Mesothelial cell of epicardium (in vitro differentiated cells): ENCODE data around the gene CEBPZ. TPM values are rescaled to one million over a fixed set of nuclear protein-coding genes. Genes with fewer than 3 reads are reported as not detected.
"Not testable (repeated sequence)": the region's sequence is repeated elsewhere in the genome, so short reads cannot be mapped to it uniquely, and the experiment has no call there.

Source experiments
- DNase-seq, 2 experiments: peaks; one replicate each; pipeline ENCODE4 v3.0.0; 2021; ENCODE audit warnings: low spot score in 2 of 2; ENCODE audit not compliant: unreplicated experiment in 2 of 2
- H3K27ac Mint-ChIP-seq: 2 replicates; pipeline ENCODE4 v1.8.0; 2021; ENCODE audit warnings: mixed read lengths
- H3K27me3 Mint-ChIP-seq: 2 replicates; pipeline ENCODE4 v1.8.0; 2021; ENCODE audit warnings: low read depth, mixed read lengths
- H3K36me3 Mint-ChIP-seq: 2 replicates; pipeline ENCODE4 v1.8.0; 2021; ENCODE audit warnings: mixed read lengths
- H3K4me1 Mint-ChIP-seq: 2 replicates; pipeline ENCODE4 v1.8.0; 2021; ENCODE audit warnings: mixed read lengths
- H3K4me3 Mint-ChIP-seq: 2 replicates; pipeline ENCODE4 v1.8.0; 2021; ENCODE audit warnings: mild to moderate bottlenecking, moderate library complexity, mixed read lengths
- H3K9me3 Mint-ChIP-seq: 2 replicates; pipeline ENCODE4 v1.8.0; 2021; ENCODE audit warnings: mixed read lengths
- total RNA-seq: library from RNA; stranded (reverse); gene quantifications from 3 replicates; pipeline ENCODE4 v1.2.1, GENCODE V29; 2021
- TF ChIP-seq, protein P1 (sequence below): fragments of 200-600 bp; sonication (generic); IDR thresholded peaks from one replicate; pipeline ENCODE4 v1.5.0; 2021; ENCODE audit warnings: antibody characterized with exemption; ENCODE audit not compliant: unreplicated experiment

CEBPZ gene
- total RNA-seq, 1 donor from 2014 or later: 41.1 TPM

DNA sequence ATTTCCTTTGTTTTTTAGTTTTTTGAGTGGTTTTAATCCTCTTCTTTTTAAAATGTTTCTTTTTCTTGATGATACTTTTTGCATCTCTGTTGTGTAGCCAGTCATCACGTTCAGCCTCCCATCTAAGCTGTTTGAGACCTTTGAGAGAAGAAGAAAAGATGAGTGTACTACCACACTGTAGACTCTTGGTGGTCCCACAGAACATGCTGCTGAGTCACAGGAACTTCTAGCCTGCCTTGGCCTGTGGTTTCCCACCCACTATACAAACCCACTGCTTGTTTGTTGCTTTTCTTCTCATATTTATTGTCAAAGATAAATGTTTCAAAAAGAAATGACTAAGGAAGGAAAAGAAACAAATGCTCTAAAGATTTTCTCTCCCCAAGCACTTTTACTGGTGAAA, 29.6 kb downstream of the CEBPZ start:
- TF ChIP-seq, protein P1, sequence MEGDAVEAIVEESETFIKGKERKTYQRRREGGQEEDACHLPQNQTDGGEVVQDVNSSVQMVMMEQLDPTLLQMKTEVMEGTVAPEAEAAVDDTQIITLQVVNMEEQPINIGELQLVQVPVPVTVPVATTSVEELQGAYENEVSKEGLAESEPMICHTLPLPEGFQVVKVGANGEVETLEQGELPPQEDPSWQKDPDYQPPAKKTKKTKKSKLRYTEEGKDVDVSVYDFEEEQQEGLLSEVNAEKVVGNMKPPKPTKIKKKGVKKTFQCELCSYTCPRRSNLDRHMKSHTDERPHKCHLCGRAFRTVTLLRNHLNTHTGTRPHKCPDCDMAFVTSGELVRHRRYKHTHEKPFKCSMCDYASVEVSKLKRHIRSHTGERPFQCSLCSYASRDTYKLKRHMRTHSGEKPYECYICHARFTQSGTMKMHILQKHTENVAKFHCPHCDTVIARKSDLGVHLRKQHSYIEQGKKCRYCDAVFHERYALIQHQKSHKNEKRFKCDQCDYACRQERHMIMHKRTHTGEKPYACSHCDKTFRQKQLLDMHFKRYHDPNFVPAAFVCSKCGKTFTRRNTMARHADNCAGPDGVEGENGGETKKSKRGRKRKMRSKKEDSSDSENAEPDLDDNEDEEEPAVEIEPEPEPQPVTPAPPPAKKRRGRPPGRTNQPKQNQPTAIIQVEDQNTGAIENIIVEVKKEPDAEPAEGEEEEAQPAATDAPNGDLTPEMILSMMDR: no peak
- Mint-ChIP-seq H3K36me3 (peaks cover 40% of the 10 kb centered on the region), H3K4me1 (no peaks in the 10 kb centered on the region), H3K9me3 (peaks cover 7% of the 10 kb centered on the region), H3K4me3 (no peak overlapping the region), H3K27me3 (no peaks in the 10 kb centered on the region), H3K27ac (no peak overlapping the region)
- no peak for DNase-seq

DNA sequence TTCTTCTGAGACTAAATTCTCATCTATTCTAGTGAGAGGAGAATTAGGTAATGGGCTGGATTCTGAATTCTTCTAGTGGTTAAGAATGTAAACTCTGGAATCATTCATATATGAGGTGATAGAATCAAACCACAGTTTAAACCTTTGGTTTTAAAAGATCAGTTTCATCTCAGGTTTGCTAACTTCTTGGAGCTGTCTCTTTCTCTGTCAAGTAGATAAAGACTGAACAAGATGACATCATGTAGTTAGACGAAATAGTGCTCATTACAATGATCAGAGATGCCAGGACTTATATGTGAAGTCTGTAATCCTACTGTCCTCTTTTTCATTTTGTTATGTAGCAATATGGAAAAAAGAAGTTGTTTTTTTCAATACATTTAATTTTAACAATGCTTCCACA, 30.2 kb downstream of the CEBPZ start:
- TF ChIP-seq, protein P1: no peak
- Mint-ChIP-seq H3K27me3 (no peaks in the 10 kb centered on the region), H3K36me3 (peaks cover 37% of the 10 kb centered on the region), H3K4me3 (no peak overlapping the region), H3K4me1 (no peaks in the 10 kb centered on the region), H3K27ac (no peak overlapping the region), H3K9me3 (peaks cover 7% of the 10 kb centered on the region)
- DNase-seq: no peak

DNA sequence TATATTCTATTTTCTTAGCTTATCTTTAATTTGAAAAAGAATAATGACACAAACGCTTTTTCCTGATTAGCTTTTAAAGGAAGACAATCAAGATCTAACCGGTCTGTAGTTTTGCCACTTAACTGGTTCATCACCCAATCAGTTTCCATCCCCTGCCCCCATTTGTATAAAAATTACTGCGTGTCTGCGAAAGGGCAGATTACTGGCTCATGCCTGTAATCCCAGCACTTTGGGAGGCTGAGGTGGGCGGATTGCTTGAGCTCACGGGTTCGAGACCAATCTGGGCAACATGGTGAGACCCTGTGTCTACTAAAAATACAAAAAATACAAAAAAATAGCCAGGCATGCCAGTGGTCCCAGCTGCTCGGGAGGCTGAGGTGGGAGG, 32.7 kb downstream of the CEBPZ start:
- no peak overlapping the region for H3K4me3 Mint-ChIP-seq
- peaks cover 17% of the 10 kb centered on the region for H3K36me3 Mint-ChIP-seq
- peaks cover 3% of the 10 kb centered on the region for H3K9me3 Mint-ChIP-seq
- TF ChIP-seq, protein P1: no peak
- H3K4me1 Mint-ChIP-seq: no peaks in the 10 kb centered on the region
- H3K27ac Mint-ChIP-seq: no peak overlapping the region
- no peaks in the 10 kb centered on the region for H3K27me3 Mint-ChIP-seq
- DNase-seq: no peak

DNA sequence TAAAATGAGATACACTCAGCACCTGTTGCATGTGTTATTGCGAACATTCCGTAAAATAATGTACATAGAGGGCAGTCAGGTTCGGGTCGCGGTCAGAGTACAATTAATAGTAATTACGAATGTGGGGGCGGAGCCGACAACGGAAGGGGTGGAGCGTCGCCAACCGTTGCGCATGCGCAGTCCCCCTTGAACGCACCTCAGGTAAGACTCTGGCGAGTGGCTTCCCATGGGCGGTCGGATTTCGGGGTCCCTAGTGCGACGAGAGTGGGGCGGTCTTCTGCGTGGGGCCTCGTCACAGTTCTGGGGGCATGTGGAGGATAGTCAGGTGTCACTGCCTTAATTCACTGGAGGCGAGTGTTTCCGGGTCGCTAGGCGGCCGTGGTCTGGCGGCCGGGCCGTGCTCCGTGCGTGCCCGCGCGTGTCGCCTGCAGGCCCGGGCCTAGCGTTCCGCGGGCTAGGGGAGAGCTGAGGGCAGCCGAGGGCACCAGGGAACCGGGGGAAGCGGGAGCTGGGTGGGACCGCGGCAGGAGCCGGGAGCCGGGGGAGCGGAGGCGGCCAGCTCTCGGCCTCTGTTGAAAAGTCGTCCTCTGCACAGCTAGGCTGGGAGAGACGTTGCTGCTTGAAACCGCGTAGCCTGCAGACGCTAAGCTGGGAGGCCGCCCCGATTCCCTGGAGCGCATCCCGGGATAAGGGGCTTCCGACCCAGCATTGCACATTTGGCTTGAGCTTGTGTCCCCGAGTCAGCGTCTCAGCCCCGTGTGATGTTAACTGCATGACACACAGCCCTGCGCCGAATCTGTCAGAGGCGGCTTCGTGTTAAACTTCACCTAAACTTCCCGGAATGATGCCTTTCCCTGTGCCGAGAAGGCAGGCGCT, 34.8 kb downstream of the CEBPZ start, which contains the start of gene CEBPZOS:
Gene CEBPZOS, plus strand, starts transcription at position 177 of the 876 bp plus-strand sequence. CDS start 3,209 bp downstream, outside the sequence.
- TF ChIP-seq, protein P1: no peak
- Mint-ChIP-seq H3K4me3 (no peak within 1 kb of the TSS), H3K4me1 (no peaks in the 10 kb centered on the region), H3K36me3 (peaks cover 5% of the 10 kb centered on the region), H3K27me3 (no peaks in the 10 kb centered on the region), H3K9me3 (no peaks in the 10 kb centered on the region), H3K27ac (no peak within 1 kb of the TSS)
- DNase-seq: no peak

DNA sequence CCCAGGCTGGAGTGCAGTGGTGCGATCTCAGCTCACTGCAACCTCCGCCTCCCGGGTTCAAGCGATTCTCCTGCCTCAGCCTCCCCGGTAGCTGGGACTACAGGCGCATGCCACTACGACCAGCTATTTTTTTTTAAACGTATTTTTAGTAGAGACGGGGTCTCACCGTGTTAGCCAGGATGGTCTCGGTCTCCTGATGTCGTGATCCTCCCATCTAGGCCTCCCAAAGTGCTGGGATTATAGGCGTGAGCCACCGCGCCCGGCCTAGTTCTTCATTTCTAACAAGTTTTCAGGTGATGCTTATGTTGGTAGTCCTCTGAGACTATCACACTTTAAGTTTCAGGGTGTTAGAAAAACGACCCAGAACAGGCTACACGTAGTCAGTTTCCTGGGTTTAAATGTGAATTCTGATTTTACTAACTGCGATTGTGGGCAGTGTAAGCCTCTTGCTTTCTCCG, 35.5 kb downstream of the CEBPZ start:
- H3K9me3 Mint-ChIP-seq, H3K4me1 Mint-ChIP-seq, H3K36me3 Mint-ChIP-seq, H3K4me3 Mint-ChIP-seq, H3K27me3 Mint-ChIP-seq, H3K27ac Mint-ChIP-seq, DNase-seq: not testable (repeated sequence)

DNA sequence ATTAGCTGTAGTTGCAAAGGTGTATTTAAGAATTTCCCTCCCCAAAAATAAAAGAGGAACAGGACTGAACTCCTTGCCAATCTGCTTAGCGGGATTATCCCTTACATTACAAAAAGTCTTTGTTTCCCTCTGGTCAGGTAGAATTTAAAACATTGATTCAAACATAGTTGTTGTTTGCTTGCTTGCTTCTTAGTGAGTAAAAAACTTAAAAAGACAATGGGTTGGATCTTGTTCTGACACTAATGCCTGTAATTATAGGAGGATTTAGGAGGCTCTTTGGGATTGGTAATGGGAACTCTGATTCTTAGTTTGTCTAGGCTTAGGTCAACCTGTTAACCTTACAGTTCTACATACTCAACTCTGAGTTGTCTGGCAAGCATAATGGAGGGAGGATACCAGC, 38.8 kb downstream of the CEBPZ start:
- H3K9me3 Mint-ChIP-seq: no peaks in the 10 kb centered on the region
- no peak overlapping the region for H3K4me3 Mint-ChIP-seq
- TF ChIP-seq, protein P1: no peak
- no peak overlapping the region for H3K27ac Mint-ChIP-seq
- no peak for DNase-seq
- H3K4me1 Mint-ChIP-seq: no peaks in the 10 kb centered on the region
- no peaks in the 10 kb centered on the region for H3K36me3 Mint-ChIP-seq
- peaks cover 2% of the 10 kb centered on the region for H3K27me3 Mint-ChIP-seq
